ENCODE results near the gene FRA10AC1.
A peak's percentile ranks its signal among the peaks of the same experiment; 100 is the strongest.

Gene FRA10AC1

GRCh38 chr10:93702210-93703001, at the start of gene FRA10AC1:
Gene FRA10AC1 (minus strand): TSS chr10:93702592. CDS start chr10:93700106, 2,486 bp downstream.
- in situ Hi-C loops (cut with HindIII; ENCODE audit: low pct_ligation_motif_present, low pct_unique_long_range_greater_than_20kb, low sequenced_read_pairs), result no loop called here
- peak; percentile 92 for DNase-seq

GRCh38 chr10:93751832-93752231, 49.4 kb upstream of the FRA10AC1 start:
- peak; percentile 25 for DNase-seq

GRCh38 chr10:93751124-93751523, 48.7 kb upstream of the FRA10AC1 start:
- DNase-seq, result no peak
- in situ Hi-C loops (cut with HindIII; ENCODE audit: low pct_ligation_motif_present, low pct_unique_long_range_greater_than_20kb, low sequenced_read_pairs), result loop anchor here (25.0 kb wide), 1 partner anchor 111 kb away; no protein-coding TSS in a partner anchor

More at GRCh38 chr10:93751832-93752231, 49.4 kb upstream of the FRA10AC1 start:
- in situ Hi-C loops (cut with HindIII; ENCODE audit: low pct_ligation_motif_present, low pct_unique_long_range_greater_than_20kb, low sequenced_read_pairs), result loop anchor here (25.0 kb wide), 1 partner anchor 110 kb away; no protein-coding TSS in a partner anchor

- no peak for DNase-seq
- in situ Hi-C loops (cut with HindIII; ENCODE audit: low pct_ligation_motif_present, low pct_unique_long_range_greater_than_20kb, low sequenced_read_pairs), result no loop called here
Measured at GRCh38 chr10:93749218-93749799, 46.9 kb upstream of the FRA10AC1 start.

GRCh38 chr10:93746844-93747284, 44.5 kb upstream of the FRA10AC1 start:
- peak; percentile 28 for DNase-seq
- in situ Hi-C loops (cut with HindIII; ENCODE audit: low pct_ligation_motif_present, low pct_unique_long_range_greater_than_20kb, low sequenced_read_pairs), result no loop called here

GRCh38 chr10:93745408-93746065, 43.1 kb upstream of the FRA10AC1 start:
- peak; percentile 26 for DNase-seq
- in situ Hi-C loops (cut with HindIII; ENCODE audit: low pct_ligation_motif_present, low pct_unique_long_range_greater_than_20kb, low sequenced_read_pairs), result no loop called here

GRCh38 chr10:93742633-93743349, 40.4 kb upstream of the FRA10AC1 start:
- no peak for DNase-seq
- in situ Hi-C loops (cut with HindIII; ENCODE audit: low pct_ligation_motif_present, low pct_unique_long_range_greater_than_20kb, low sequenced_read_pairs), result no loop called here

GRCh38 chr10:93741367-93741766, 39.0 kb upstream of the FRA10AC1 start:
- DNase-seq, result no peak
- in situ Hi-C loops (cut with HindIII; ENCODE audit: low pct_ligation_motif_present, low pct_unique_long_range_greater_than_20kb, low sequenced_read_pairs), result no loop called here

- in situ Hi-C loops (cut with HindIII; ENCODE audit: low pct_ligation_motif_present, low pct_unique_long_range_greater_than_20kb, low sequenced_read_pairs), result no loop called here
- no peak for DNase-seq
Measured at GRCh38 chr10:93726024-93726423, 23.6 kb upstream of the FRA10AC1 start.

GRCh38 chr10:93723153-93723552, 20.8 kb upstream of the FRA10AC1 start:
- in situ Hi-C loops (cut with HindIII; ENCODE audit: low pct_ligation_motif_present, low pct_unique_long_range_greater_than_20kb, low sequenced_read_pairs), result no loop called here
- DNase-seq, result no peak

- DNase-seq, result no peak
- in situ Hi-C loops (cut with HindIII; ENCODE audit: low pct_ligation_motif_present, low pct_unique_long_range_greater_than_20kb, low sequenced_read_pairs), result no loop called here
Measured at GRCh38 chr10:93722550-93722949, 20.2 kb upstream of the FRA10AC1 start.

- in situ Hi-C loops (cut with HindIII; ENCODE audit: low pct_ligation_motif_present, low pct_unique_long_range_greater_than_20kb, low sequenced_read_pairs), result no loop called here
- no peak for DNase-seq
Measured at GRCh38 chr10:93719901-93720300, 17.5 kb upstream of the FRA10AC1 start.

GRCh38 chr10:93718937-93719725, 16.7 kb upstream of the FRA10AC1 start:
- in situ Hi-C loops (cut with HindIII; ENCODE audit: low pct_ligation_motif_present, low pct_unique_long_range_greater_than_20kb, low sequenced_read_pairs), result no loop called here
- DNase-seq, result no peak

GRCh38 chr10:93716766-93717165, 14.4 kb upstream of the FRA10AC1 start:
- in situ Hi-C loops (cut with HindIII; ENCODE audit: low pct_ligation_motif_present, low pct_unique_long_range_greater_than_20kb, low sequenced_read_pairs), result no loop called here

GRCh38 chr10:93715345-93715744, 13.0 kb upstream of the FRA10AC1 start:
- in situ Hi-C loops (cut with HindIII; ENCODE audit: low pct_ligation_motif_present, low pct_unique_long_range_greater_than_20kb, low sequenced_read_pairs), result no loop called here
- DNase-seq, result no peak

More at GRCh38 chr10:93716766-93717165, 14.4 kb upstream of the FRA10AC1 start:
- no peak for DNase-seq

- in situ Hi-C loops (cut with HindIII; ENCODE audit: low pct_ligation_motif_present, low pct_unique_long_range_greater_than_20kb, low sequenced_read_pairs), result no loop called here
- DNase-seq, result no peak
Measured at GRCh38 chr10:93712593-93712992, 10.2 kb upstream of the FRA10AC1 start.

GRCh38 chr10:93711891-93712290, 9.5 kb upstream of the FRA10AC1 start:
- in situ Hi-C loops (cut with HindIII; ENCODE audit: low pct_ligation_motif_present, low pct_unique_long_range_greater_than_20kb, low sequenced_read_pairs), result no loop called here
- DNase-seq, result no peak

GRCh38 chr10:93710333-93710909, 8.0 kb upstream of the FRA10AC1 start:
- in situ Hi-C loops (cut with HindIII; ENCODE audit: low pct_ligation_motif_present, low pct_unique_long_range_greater_than_20kb, low sequenced_read_pairs), result no loop called here
- no peak for DNase-seq
